HG03095 (cell line): ENCODE data around the gene GALNT11.
"Not testable (repeated sequence)": the region's sequence is repeated elsewhere in the genome, so short reads cannot be mapped to it uniquely, and the experiment has no call there.

ENCODE experiments used
- ATAC-seq: cut with Tn5 transposase; IDR thresholded peaks from one replicate; pipeline ENCODE4 v1.9.1; 2021; ENCODE audit warnings: moderate library complexity; ENCODE audit not compliant: unreplicated experiment

GALNT11 gene

DNA sequence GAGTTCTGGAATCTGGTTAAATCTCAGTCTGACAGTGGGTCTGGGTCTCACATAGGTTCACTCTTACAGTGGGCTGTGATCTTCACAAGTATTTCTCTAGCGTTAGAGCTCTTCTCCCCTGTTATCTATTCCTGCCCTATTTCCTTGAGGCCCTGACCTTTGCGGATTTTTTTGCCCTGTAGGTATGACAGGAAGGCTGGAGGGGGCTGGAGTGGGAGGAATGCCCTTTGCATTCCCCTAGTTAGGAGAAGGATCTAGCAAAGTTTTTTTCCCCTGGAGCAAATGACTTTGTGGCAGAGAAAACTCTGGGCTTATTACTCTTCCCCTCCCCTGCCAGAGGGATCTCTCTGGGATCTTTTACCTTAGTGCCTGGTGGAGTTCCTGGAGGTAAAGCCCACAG is 49.2 kb downstream of the GALNT11 start:
- ATAC-seq = no peak

DNA sequence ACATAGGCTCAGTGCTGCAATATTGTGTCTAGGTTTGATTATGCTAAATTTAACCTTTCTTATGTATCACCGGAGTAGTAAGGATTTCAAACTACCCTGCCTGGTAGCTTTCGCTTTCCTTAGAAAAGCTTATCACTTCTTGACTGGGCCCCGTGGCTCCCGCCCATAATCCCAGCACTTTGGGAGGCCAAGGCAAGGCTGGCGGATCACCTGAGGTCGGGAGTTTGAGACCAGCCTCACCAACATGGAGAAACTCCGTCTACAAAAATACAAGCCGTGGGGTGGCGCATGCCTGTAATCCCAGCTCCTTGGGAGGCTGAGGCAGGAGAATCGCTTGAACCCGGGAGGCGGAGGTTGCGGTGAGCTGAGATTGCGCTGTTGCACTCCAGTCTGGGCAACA is 49.9 kb downstream of the GALNT11 start:
- not testable (repeated sequence) for ATAC-seq

DNA sequence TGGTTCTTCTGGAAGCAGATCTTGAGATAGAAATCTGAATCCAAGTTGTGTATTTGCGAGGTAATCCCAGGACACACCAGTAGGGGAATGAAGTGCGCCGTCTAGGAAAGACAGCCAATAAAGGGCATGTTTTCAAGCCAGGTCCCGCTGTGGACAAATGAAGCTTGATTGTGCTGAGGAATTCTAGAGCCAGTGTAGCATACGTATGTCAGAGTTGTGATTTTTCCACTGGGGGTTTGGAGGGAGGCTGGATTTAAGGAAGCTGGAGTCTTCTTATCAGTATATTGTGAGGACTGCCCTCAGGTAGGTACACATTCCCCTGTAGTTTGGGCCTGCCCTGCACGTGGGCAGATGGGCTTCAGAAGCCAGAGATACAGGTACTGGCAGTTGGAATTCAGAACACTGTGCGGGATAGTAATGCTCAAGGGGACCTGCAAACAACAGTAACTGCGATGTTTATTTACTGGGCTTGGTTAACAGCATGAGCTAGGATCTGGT is 50.9 kb downstream of the GALNT11 start:
- ATAC-seq = no peak

DNA sequence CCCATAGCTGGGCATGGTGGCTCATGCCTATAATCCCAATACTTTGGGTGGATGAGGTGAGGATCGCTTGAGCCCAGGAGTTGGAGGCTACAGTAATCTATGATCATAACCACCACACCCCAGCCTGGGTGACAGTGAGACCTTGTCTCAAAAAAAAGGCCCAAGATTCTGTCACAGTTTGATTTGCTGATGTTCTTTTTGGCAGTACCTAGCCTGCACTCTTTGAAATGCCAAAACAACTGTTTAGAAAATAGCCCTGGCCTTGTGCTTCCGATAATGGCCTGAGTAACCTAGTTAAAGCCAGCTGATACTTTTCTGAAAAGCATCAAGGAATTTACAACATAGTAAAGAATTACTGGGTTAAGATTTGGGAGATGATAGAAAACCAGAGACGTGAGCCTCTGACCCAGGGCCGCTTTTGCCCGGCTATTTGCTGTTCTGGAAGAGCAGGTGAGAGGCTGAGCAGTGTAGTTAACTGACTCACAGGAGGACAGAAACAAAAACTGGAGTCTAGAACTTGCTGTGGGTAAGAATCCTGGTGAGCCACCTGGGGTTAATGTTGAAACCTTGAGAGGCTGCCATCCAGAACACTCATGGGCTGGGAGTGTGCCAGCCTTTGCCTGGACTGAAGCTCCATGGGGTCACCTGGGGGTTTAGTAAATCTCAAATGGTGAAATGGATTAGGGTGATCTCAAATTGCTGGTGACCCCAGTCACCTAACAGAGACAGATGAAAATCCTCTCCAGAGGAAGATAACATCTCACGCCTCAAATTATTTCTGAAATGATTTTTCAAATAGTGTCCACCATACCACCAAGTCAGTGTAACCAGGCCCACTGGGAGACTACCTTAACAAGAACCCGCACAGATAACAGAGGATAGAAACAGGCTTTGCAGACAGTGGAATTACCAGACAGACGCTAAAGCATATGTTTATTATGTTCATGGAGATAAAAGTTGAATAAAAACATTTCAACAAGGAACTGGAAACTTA is 51.8 kb downstream of the GALNT11 start:
- ATAC-seq = no peak

DNA sequence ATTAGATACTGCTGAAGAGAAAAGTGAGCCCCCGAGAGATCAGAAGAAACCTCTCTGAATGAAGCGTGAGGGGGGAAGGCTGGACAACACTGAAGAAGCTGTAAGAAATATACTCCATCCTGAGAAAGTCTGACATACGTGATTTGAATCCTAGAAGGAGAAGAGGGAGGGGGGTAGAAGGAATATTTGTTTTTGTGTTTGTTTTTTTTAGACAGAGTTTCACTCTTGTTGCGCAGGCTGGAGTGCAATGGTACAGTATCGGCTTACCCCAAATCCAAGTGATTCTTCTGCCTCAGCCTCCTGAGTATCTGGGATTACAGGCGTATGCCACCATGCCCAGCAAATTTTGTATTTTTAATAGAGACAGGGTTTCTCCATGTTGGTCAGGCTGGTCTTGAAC is 52.6 kb downstream of the GALNT11 start:
- ATAC-seq = no peak

DNA sequence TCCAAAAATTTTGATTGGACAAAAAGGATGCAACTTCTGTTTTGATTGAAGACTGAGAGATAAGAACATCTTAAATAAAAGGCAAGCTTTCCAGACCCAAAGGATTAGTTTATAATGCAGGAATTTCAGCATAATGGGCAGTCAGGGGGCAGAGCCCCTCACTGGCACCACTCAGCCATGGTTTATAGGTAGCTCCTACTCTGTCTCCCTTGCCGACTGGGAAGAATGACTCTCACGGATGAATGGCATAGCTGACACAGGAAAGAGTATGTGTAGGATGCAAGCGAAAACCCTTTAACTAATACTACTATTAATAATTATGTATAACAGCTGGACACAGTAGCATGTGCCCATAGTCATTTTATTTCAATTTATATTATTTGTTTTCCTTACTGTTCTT is 53.3 kb downstream of the GALNT11 start:
- no peak for ATAC-seq

DNA sequence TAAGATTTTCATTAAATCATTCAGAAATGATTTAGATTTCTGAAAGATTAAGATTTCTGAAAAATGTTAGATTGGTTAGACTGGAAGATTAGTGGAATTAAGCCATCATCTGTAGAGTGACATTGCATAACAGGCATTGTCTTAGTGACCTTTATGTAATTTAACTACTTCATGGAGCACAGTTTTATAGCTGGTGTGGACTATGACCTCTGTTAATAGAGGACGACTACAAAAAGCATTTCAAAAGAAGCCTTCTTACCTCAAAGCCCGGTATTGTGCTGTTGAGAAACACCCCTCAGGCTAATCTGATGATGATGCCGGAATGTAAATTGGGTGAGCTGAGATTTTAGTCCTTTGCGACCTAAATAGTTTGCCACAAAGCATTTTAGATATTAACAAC is 55.6 kb downstream of the GALNT11 start:
- ATAC-seq = no peak

DNA sequence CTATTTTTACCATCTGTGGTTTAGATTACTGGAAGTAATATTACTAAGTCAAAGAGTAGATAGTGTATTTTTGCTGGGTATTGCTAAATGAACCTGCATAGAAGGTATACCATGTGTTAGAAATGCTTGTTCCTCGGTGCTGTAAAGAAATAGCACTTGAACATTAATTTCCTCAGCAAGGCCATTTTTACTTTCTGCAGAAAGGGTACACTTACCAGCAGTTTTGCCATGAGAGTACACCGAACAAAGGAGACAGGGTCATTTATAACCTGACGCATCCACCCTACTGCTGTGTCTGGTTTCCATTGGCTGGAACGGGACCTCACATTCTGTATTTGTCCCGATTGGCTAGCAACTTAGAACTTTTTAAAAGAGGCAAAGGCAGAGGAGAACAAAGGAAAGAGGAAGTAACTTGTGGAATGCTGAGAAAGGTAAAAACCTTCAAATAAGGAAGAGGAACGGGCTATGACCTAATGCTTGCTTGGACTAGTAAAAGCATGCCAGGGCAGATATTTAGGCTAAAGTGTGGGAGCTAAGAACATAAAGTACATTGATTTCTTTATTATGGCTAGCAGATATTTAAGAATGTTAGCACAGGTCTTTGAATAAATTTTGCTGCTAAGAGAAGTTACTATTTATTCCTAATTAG is 56.7 kb downstream of the GALNT11 start:
- not testable (repeated sequence) for ATAC-seq

DNA sequence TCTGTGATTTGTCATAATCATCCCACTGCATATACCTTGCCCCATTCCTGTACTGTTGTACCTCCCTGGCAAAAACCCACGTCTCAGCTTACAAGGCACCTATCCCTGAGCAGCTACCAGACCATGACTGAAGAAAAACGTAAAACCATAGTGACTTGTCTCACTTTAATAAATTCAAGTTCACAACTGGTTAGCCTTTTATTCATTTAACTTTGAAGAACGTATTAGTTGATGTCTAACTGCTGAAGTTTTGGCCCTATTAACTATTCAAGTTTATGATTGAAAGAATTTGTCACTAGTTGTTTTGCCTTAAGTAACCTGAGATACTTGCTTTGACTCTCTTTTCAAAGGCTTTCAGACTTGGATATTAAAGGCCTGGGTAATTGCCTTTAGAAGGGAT is 59.7 kb downstream of the GALNT11 start:
- no peak for ATAC-seq

DNA sequence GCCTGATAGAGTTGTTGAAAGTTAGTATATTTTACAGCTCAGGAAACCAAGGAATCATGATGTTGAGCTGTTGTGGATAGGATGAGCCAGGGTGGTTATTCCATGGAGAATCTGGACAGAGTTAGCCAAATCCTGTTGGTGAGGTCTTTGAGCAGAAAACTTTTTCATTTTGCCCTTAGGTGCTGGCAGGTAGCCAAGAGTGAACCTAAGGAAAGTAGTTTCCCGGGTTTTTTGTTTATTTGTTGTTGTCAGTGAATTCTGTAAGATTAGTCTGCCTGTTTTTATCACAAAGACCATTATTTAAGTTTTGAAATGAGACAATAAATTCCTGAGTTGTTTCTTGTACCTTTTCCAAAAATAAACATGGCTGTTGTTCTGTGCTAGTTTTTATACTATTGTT is 61.0 kb downstream of the GALNT11 start:
- no peak for ATAC-seq

DNA sequence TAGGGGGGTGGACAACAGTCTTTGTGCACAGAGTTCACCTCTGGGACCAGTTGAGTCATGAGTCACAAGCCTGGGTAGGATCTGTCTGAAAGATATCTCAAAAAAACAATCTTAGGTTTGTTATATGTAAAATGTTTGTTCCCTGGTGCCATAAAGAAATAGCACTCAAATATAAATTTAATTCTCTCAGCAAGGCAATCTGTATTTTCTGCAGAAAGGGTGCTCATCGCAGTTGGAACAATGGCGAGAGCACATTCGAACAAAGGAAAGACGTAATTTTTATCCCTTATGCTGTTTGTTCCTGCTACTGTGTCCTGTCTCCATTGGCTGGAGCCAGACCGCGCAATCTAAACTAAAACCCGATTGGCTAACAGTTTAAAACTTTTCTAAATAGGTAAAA is 63.7 kb downstream of the GALNT11 start:
- ATAC-seq = no peak

DNA sequence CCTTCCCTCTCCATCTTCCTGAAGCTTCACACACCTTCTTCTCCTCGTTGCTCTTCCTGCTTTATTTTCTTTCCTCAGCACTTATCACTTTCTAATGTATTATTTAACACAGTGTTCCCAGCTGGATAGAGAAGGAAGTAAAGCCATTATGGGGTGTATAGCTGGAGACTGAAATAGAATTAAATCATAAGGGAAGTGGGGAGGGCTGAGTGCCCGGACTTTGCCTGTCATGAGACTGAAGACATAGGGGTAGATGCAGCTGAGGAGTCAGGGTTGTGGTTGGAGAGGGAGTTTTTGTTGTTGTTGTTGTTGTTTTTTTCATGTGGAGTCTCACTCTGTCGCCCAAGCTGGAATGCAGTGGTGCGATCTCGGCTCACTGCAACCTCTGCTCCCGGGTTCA is 65.3 kb downstream of the GALNT11 start:
- no peak for ATAC-seq

DNA sequence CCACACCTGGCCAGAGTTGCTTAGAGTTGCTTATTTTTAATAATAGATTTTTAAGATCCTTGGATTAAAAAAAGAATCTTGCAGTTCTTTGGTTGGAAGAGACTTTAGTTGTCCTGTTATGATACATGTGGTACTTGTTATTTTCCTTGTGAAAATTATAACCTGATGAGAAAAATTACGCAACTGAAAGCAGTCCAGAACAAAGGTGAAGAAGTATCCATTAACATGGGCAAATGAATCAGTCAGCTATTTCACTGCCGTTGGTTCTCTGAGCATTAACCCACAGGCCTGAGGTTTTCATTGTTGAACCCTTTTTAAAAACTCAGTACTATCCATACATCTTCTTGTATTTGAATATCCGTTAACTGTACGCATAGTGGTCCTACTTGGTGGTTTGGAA is 68.2 kb downstream of the GALNT11 start:
- ATAC-seq = no peak

DNA sequence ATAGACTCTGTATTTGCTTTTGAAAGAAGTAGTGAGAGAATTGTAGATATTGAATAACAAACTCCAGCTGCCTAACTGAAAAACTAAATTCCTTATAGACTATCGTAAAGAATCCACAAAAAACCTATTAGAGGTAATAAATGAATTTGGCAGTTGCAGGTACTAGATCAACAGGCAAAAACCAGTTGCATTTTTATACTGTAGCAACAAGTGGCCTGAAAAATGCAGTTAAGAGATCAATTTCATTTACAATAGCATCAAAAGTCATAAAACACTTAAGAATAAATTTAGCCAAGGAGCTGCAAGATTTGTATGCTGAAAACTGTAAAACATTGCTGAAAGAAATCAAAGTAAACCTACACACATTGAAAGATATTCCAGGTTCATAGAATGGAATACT is 70.3 kb downstream of the GALNT11 start:
- no peak for ATAC-seq

DNA sequence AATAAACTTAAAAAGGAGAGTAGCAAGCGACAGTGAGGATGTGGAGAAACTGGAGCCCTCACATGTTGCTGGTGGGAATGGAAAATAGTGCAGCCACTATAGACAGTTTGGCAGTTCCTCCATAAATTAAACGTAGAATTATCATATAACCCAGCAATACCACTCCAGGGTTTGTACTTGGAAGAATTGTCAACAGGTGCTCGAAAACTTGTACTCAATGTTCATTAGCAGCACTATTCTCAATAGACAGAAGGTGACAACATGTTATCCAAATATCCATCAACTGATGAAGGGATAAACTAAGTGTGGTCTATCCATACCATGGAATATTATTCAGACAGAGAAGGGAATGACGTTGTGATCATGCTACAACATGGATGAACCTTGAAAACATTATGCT is 71.9 kb downstream of the GALNT11 start:
- ATAC-seq = no peak

DNA sequence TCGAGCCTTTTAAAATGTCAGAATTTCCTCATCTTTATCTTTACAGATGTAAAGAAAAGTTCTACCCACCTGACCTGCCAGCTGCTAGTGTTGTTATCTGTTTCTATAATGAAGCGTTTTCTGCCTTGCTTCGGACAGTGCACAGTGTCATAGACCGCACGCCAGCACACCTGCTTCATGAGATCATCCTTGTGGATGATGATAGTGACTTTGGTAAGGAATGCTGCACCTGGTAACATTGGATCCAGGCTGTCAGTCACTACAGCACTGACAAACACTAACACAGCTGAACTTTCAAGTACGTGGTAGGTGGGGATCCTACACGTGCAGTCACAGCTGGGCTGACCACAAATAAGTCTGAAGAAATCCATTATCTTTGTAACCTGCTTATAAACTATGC is 77.6 kb downstream of the GALNT11 start:
- ATAC-seq = no peak

DNA sequence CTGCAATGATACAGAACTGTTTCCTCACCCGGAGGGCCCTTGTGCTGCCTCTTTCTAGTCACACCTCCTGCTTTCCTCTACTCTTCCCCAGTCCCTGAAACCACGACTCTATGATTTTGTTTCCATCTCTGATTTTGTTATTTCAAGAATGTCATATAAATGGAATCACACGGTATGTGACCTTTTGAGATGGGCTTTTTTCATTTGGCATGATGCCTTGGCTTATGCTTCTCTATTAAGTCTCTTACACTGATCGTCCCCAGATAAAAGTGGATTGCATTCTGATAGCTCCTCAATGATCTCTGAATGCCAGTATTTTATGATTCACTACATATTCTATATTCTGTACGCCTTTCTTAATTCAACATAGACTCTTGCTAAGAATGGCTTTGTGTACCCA is 78.2 kb downstream of the GALNT11 start:
- no peak for ATAC-seq

DNA sequence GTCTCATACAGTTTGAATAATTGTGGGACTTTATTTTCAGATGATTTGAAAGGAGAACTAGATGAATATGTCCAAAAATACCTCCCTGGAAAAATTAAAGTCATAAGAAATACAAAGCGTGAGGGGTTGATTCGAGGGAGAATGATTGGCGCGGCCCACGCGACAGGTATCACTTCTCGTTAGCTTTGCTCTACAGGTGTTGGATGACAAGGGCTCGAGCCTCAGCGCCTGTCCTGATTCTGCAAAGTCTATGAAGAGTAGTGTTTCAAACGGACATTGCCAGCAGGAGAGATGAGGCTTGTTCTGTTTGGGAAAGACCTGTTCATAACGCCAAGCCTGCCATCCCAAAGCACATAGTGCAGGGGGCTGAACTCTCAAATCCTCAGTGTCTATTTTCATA is 79.7 kb downstream of the GALNT11 start:
- ATAC-seq = no peak

DNA sequence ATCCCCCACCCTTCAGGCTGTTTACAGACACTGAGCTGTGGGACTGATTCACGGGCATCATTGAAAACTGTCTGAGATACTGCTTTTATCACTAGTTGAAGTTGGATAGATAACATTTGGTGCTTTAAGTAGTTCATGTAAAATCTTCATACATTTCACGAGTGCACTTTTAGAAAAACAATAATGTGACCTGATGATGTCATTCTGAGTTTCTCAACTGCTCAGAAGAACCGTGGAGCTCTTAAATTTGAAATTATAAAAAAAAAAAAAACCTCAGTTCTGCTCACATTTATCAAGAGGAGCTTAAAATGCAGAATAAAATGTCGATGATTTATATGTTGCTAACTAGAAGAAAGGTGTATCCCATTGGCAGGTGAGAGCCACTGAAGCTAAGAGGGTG is 81.5 kb downstream of the GALNT11 start:
- ATAC-seq = no peak

DNA sequence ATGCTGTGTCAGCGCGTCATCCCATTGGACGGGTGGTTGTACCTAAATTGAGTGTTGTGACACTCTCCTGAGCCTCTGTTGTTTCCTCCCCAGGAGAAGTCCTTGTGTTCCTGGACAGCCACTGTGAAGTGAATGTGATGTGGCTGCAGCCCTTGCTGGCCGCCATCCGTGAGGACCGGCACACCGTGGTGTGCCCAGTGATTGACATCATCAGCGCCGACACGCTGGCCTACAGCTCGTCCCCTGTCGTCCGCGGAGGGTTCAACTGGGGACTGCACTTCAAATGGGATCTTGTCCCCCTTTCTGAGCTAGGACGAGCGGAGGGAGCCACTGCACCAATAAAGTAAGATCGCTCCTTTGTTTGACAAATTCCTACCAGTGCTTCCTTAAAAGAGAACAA is 82.5 kb downstream of the GALNT11 start:
- ATAC-seq = no peak

DNA sequence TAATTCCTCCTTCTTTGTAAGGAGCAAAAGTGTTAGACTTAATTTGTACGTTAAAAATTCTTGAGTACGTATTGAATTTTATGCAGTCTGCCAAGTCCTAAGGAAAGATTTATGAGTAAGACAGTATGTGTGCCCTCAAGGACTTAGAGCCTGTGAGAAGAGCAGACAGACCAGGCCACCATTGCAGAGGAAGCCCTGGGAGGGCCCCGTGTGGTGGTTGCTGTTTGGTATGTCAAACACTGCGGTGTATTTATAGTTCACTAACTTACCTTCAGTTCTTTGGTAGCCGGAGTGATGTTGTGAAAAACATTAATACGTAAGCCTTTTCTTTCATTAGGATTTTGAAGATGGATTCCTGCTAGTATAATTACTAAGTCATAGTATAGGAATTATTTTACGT is 82.9 kb downstream of the GALNT11 start:
- no peak for ATAC-seq

DNA sequence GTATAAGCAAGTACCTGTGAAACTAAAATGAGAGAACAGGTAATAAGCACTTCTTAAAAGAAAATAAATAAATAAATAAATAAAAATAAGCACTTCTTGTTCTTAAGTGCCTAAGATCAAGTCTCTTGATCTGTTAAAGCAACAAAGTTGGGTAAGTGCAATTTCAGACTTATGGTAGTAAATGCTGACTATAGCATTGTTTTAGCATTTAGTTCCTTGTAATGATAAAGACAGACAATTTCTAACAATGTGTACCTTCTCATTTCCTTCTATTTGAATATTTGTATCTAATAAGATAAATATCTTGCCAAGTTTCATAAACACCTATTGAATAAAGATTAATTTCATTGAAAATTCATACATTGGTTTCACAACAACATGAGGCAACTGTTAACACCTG is 87.4 kb downstream of the GALNT11 start:
- ATAC-seq = no peak
